ENCODE data around the gene TNFRSF1A. TPM values are rescaled to one million over a fixed set of nuclear protein-coding genes. Genes with fewer than 3 reads are reported as not detected.
A peak's percentile ranks its signal among the peaks of the same experiment; 100 is the strongest.

Gene TNFRSF1A
- 73.3 and 150 TPM in 2 replicates for total RNA-seq (2011; cell fraction: chromatin; rRNA removed; ENCODE audit: low replicate concordance)
- total RNA-seq (2011; cell fraction: nucleolus; rRNA removed): 101 and 137 TPM in 2 replicates
- 118 and 145 TPM in 2 replicates for total RNA-seq (2011; cell fraction: nucleoplasm; rRNA removed)
- total RNA-seq (2014; rRNA removed): 34.6 and 43.5 TPM in 2 replicates
- total RNA-seq (2014; rRNA removed; fragmentation: Illumina TruSeq; extraction: Trizol): 18.3 and 22.0 TPM in 2 replicates
- total RNA-seq (2015; rRNA removed; fragmentation: Illumina TruSeq; extraction: Trizol): 31.1 and 33.0 TPM in 2 replicates
- 29.8 and 37.7 TPM in 2 replicates for total RNA-seq (2021)
- 27.2 and 30.0 TPM in 2 replicates for polyA plus RNA-seq (2011; rRNA removed)
- polyA plus RNA-seq (2011; cell fraction: cytosol; rRNA removed): 26.1 and 32.9 TPM in 2 replicates
- 38.9 and 53.1 TPM in 2 replicates for polyA plus RNA-seq (2011; cell fraction: nucleus; rRNA removed)
- polyA plus RNA-seq (2012): 28.5 and 42.0 TPM in 2 replicates
- polyA plus RNA-seq (2014; fragmentation: Illumina TruSeq; extraction: Trizol): 38.2 and 57.7 TPM in 2 replicates
- under 1 TPM; 0.76 to 0.89 TPM for polyA plus RNA-seq (2014; fragmentation: Nextera tagmentation; extraction: Ambion mirVana)
- polyA plus RNA-seq (2014; rRNA removed): 22.0 and 22.5 TPM in 2 replicates
- polyA minus RNA-seq (2011; rRNA and poly(A)+ RNA removed): 31.2 and 34.3 TPM in 2 replicates
- polyA minus RNA-seq (2011; cell fraction: cytosol; rRNA and poly(A)+ RNA removed): 42.9 and 43.0 TPM in 2 replicates
- polyA minus RNA-seq (2011; cell fraction: nucleus; rRNA and poly(A)+ RNA removed): 33.1 and 33.2 TPM in 2 replicates
- Bru-seq, nascent RNA: percentile 86 among the genes with signal in this experiment
- BruChase-seq, experiment 1, labeled RNA remaining after a 2-hour chase: percentile 75 among the genes with signal in this experiment
- BruChase-seq, experiment 2, labeled RNA remaining after a 6-hour chase: percentile 77 among the genes with signal in this experiment
- long read RNA-seq, experiment 1, transcript TNFRSF1A-201 (10 exons, 2,223 nt): major isoform, 23 of 67 reads
- long read RNA-seq, experiment 1, partial matches to known transcripts: 29 of 67 reads
- long read RNA-seq, experiment 1, other reads (novel, unspliced or antisense): 14 of 67 reads
- long read RNA-seq, experiment 2, transcript TNFRSF1A-201 (10 exons, 2,223 nt): major isoform, 19 of 34 reads
- long read RNA-seq, experiment 2, partial matches to known transcripts: 0 of 34 reads
- long read RNA-seq, experiment 2, other reads (novel, unspliced or antisense): 15 of 34 reads
- long read RNA-seq, experiment 3, transcript TNFRSF1A-201 (10 exons, 2,223 nt): major isoform, 10 of 14 reads
- long read RNA-seq, experiment 3, partial matches to known transcripts: 1 of 14 reads
- long read RNA-seq, experiment 3, other reads (novel, unspliced or antisense): 2 of 14 reads

DNA sequence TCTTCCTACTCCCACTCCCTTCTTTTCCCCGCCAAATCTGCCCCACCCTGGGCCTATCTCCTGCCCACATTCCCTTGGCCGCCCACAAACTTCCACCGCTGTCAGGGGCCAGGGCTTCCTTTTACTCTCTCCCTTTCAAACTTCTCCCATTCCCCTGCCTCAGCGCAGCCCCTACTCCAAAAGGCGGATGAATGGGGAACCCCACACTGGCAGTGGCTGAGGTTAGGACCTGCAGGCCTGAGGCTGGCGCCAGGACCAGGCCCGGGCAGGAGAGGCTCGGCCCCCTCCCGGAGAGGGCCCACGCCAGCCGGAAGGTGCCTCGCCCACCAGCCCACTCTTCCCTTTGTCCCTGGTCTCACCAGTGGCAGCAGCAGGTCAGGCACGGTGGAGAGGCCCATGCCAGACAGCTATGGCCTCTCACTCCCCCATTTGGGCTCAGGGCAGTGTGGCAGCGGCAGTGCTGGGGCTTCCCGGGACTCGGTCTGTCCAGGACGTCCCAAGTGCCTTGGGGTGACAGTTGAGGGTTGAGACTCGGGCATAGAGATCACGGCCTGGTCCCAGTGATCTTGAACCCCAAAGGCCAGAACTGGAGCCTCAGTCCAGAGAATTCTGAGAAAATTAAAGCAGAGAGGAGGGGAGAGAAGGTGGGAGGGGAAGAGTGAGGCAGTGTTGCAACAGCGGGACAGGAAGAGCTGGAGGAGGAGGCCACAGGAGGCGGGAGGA is at the start of gene TNFRSF1A:
Gene TNFRSF1A (minus strand): TSS at position 660 of the 723 bp plus-strand sequence. CDS start 262 bp downstream, at position 398.
- Histone ChIP-seq H3K9me1 (ENCODE audit: control insufficient read depth, insufficient read depth, low read length) (no peaks in the 10 kb centered on the region), H4K20me1 (replicated peaks; ENCODE audit: control insufficient read depth, insufficient read depth, low read length) (peaks cover 11% of the 10 kb centered on the region; the same call in 1 of the 2 replicates), H3K27ac (ENCODE audit: extremely low read depth, low read depth, low read length) (peak within 1 kb of the TSS; percentile 96), H2AFZ (ENCODE audit: low read depth, low read length) (peak within 1 kb of the TSS; percentile 49), H3K27me3 (ENCODE audit: control insufficient read depth in 2 of 2, insufficient read depth in 2 of 2, low read length in 2 of 2) (no peaks in the 10 kb centered on the region), H3K79me2 (ENCODE audit: control insufficient read depth, insufficient read depth, low read length) (peaks cover 54% of the 10 kb centered on the region), H3K9ac (ENCODE audit: insufficient read depth in 1 of 2, low read depth in 2 of 2, low read length in 2 of 2) (peak within 1 kb of the TSS; percentile 93 to 98), H3K4me3 (peak within 1 kb of the TSS; percentile 81), H3K4me2 (ENCODE audit: insufficient read depth, low read length) (peak within 1 kb of the TSS; percentile 88), H3K36me3 (ENCODE audit: control insufficient read depth, insufficient read depth, low read length) (peaks cover 7% of the 10 kb centered on the region; the same call in 2 of the 3 replicates), H3K4me1 (replicated peaks in 1 of 2; ENCODE audit: control insufficient read depth in 2 of 2, insufficient read depth in 2 of 2, low read length in 2 of 2) (peaks cover 52 to 68% of the 10 kb centered on the region in 2 experiments), H3K9me3 (replicated peaks; ENCODE audit: control insufficient read depth, insufficient read depth, low read depth, low read length) (no peaks in the 10 kb centered on the region)
- FAIRE-seq: peak; percentile 93
- DNase-seq (ENCODE audit: extremely low read depth in 1 of 4, low spot score in 3 of 4): peak; percentile 61 to 84 (median 68)
- CTCF ChIA-PET (ENCODE audit: low intra/inter-chr PET ratio): interaction anchor here (0.6 kb wide), 1 partner anchor 217 kb away, joined by 3 read pairs; no protein-coding TSS in a partner anchor
- WGBS (ENCODE audit: insufficient coverage, low coverage, missing lambda C conversion rate): 0% methylated on average over 5 of the region's 21 CpGs
- in situ Hi-C loops (cut with MboI): no loop called here
- POLR2A ChIA-PET: interaction anchor here (0.7 to 0.9 kb wide), 5 partner anchors 9 to 122 kb away, joined by 3 to 4 read pairs (median 3); no protein-coding TSS in a partner anchor
- TSS peak; percentile 69 for BruUV-seq (replicated peaks)
- ATAC-seq: peak; percentile 74
- intact Hi-C loops (cut with micrococcal nuclease): no loop called here
- TF ChIP-seq EP300 (IDR thresholded peaks at IDR 0.05; ENCODE audit: low read length) (peak; percentile 80; the same call in 1 of the 2 replicates), KDM5B (IDR thresholded peaks at IDR 0.05; ENCODE audit: insufficient replicate concordance, low read depth, low read length) (peak; percentile 29), JUND (IDR thresholded peaks at IDR 0.05; ENCODE audit: borderline replicate concordance, low read depth, low read length) (peak; percentile 46; the same call in 1 of the 2 replicates), JUND (tag; IDR thresholded peaks at IDR 0.05; ENCODE audit: borderline replicate concordance, low read depth, low read length) (no peak; the same call in 2 of the 3 replicates), ZNF121 (CRISPR knock-in tag; conservative IDR thresholded peaks at IDR 0.05) (no peak), ZNF347 (CRISPR knock-in tag; IDR thresholded peaks at IDR 0.05; ENCODE audit: low read depth) (no peak), PCBP2 (IDR thresholded peaks at IDR 0.05; ENCODE audit: low read depth, low read length, poor library complexity, severe bottlenecking) (no peak), GTF2E2 (tag; IDR thresholded peaks at IDR 0.05) (no peak), BHLHE40 (IDR thresholded peaks at IDR 0.05; ENCODE audit: low read length) (no peak), SAFB (IDR thresholded peaks at IDR 0.05; ENCODE audit: borderline replicate concordance, low read depth, low read length) (no peak), LCOR (CRISPR knock-in tag; IDR thresholded peaks at IDR 0.05) (0 out of 2 replicates have a peak, but pooled peaks have one; percentile 41), POLR2H (tag; IDR thresholded peaks at IDR 0.05; ENCODE audit: low read depth) (0 out of 2 replicates have a peak, but pooled peaks have one; percentile 60), PHF8 (IDR thresholded peaks at IDR 0.05; ENCODE audit: borderline replicate concordance, low read length) (peak; percentile 48; the same call in 1 of the 2 replicates), SMARCE1 (IDR thresholded peaks at IDR 0.05) (no peak)
- TF ChIP-seq, protein P1, sequence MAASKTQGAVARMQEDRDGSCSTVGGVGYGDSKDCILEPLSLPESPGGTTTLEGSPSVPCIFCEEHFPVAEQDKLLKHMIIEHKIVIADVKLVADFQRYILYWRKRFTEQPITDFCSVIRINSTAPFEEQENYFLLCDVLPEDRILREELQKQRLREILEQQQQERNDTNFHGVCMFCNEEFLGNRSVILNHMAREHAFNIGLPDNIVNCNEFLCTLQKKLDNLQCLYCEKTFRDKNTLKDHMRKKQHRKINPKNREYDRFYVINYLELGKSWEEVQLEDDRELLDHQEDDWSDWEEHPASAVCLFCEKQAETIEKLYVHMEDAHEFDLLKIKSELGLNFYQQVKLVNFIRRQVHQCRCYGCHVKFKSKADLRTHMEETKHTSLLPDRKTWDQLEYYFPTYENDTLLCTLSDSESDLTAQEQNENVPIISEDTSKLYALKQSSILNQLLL (CRISPR knock-in tag; IDR thresholded peaks at IDR 0.05; ENCODE audit: borderline replicate concordance): no peak

Measured in K562 (cell line).